Ovary (tissue), 3 donors: ENCODE data around the gene LEO1.

Experiments used
- CTCF ChIP-seq, 3 donors: fragments of 450-650 bp in 2 of 3; fragments of 200-600 bp in 1 of 3; IDR thresholded peaks; one replicate each; pipeline versions ENCODE4 v1.5.1 to v1.8.0; 2016 to 2022; ENCODE audit warnings: antibody characterized with exemption in 3 of 3, mild to moderate bottlenecking in 1 of 3
- EP300 ChIP-seq: sonication (generic); formaldehyde crosslinking; IDR thresholded peaks from one replicate; pipeline ENCODE4 v1.6.1; 2017; ENCODE audit warnings: antibody characterized with exemption
- donor health status: DM: no; HTN: no; CAD: no.

- no peak for TF ChIP-seq CTCF (IDR thresholded peaks at IDR 0.05)
- no peak for TF ChIP-seq EP300
These were observed 11.2 kb upstream of the LEO1 start for GRCh38 chr15:51982770-51983103.
